ENCODE data around the gene OGFOD2. TPM values are rescaled to one million over a fixed set of nuclear protein-coding genes. Genes with fewer than 3 reads are reported as not detected.
A peak's percentile ranks its signal among the peaks of the same experiment; 100 is the strongest.

OGFOD2 gene
- total RNA-seq, 1 donor from 2014 or later, result 4.5 TPM

DNA sequence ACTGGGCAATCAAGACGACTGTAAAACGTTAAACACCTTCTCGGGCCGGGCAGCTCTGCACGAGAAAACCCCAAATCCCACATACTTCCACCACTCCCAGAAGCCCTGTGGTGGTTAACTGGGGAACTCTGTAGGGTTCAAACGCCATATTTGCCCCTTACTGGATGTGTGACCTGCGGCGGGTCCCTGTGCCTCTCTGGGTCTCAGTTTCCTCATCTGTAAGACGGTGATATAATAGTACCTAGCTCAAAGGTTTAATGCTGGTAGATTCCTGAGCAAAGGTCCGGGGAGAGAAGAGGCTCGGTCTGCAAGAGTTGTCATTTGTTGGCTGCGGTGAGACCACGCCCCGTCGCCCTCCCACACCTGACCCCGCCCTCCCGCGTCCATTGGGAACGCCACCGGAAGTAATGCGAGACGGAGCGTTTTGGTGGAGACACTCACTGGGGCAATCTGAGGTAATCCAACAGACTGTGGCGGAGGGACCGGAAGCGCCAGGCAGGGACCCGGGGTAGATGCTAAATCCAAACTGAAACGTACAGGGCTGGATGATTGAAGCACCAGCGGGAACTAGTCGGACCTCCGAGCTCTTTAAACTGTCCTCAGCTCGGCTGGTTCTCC is 661 bp upstream of the OGFOD2 start:
- DNase-seq (ENCODE audit: low spot score in 2 of 2) (peak; percentile 89 to 93), FAIRE-seq (no peak)

DNA sequence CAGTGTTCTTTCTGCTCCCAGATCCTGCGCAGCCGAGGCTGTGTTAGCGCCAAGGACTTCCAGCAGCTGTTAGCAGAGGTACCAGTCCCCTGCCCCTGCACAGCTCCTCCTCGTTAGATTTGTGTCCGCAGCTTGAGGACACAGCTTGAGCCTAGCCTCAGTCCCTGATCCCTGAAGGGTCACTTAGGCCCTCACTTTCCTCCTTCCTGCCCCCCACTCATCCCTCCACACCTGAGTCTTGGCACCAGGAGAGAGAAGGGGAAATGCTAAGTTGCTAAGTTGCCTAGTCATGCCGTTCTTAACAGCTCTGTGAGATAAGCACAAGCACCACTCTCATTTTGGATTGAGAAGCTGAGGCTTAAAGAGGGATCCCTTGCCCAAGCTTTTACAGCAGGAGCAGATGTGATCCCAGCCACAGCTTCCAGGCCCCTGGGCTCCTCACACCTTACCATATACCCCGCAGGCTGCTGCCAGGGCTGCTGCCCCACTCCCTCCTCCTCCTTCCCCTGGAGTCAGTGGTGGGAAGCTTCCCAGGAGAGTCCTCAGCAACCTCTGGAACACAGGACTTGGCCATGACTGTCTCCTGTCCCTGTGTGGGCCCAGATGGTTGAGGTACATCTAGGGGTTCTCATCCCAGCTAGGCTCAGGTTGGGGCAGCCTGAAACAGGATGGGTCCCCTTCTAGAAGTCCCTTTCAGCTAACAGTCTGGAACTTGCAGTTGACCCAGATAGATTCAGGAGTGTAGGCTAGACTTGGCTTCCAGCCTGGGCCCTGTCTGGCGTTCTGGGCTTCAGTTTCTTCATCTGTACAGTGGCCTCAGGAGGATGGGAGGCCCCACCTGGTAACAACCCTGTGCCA is 975 bp downstream of the OGFOD2 start:
- no peak for FAIRE-seq
- DNase-seq (ENCODE audit: low spot score in 2 of 2), result no peak

DNA sequence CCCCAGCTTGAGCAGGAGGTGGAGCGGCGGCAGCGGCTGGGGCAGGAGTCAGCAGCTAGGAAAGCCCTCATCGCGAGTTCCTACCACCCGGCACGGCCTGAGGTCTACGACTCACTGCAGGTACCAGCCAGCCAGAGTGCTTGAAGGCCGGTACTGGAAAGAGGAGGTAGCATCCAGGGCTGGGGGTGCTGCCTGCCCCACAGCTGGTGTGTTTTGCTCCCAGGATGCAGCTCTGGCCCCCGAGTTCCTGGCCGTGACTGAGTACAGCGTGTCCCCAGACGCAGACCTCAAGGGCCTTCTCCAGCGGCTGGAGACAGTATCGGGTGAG is 1.6 kb downstream of the OGFOD2 start:
- FAIRE-seq, result no peak
- no peak for DNase-seq (ENCODE audit: low spot score in 2 of 2)

DNA sequence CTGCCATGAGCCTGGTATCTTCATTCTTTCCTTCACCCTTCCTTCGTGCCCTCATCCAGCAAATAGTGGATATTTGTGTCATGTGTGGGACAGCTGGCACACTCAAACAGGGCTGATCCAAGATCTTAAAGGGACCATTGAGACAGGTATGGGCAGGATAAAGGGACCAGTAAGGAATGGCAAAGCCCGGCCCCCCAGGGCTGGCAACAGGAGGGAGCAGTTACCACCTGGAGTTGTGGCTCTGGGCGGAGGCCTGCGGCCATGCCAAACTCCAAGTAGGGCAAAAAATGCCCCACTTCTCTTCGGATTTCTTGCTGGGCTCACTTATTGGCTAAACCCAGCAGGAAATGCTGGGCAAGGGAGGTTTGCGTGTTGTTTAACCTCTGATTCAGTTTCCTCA is 2.1 kb downstream of the OGFOD2 start:
- DNase-seq (ENCODE audit: low spot score in 2 of 2) (no peak), FAIRE-seq (no peak)

DNA sequence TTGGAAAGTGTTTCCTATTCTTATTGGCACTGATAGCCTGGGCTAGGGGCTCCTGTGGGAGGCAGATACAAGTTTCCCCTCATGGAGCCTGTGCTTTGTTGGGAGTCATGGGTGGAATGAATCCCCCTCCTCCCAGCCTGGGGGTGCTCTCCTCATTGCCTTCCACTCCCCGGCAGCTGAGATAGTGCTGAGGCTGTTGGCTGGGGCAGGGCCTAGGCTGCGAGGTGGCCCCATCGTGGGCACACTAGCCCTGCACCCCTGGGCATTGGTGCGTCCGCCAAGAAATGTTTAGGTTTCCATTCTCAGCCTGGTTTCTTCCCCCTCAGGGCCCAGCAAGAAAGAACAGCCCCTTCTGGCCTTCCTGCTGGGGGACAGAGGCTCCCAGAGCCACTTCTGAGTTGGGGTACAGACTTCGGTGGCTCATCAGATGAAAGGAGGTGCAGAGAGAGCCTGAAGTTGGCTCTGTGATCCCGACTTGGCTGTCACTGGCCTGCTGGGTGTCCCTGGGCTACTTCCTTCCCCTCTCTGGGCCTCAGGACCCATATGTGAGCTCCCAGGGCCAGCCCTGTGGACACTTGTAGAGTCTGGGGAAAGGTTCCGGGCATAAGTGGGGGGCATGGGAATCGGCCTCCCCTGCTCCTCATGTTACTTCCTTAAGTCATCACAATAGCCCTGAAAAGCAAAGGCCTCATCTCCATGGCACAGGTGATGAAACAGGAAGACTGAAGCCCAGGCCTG is 2.8 kb downstream of the OGFOD2 start:
- no peak for DNase-seq (ENCODE audit: low spot score in 2 of 2)
- FAIRE-seq, result no peak

DNA sequence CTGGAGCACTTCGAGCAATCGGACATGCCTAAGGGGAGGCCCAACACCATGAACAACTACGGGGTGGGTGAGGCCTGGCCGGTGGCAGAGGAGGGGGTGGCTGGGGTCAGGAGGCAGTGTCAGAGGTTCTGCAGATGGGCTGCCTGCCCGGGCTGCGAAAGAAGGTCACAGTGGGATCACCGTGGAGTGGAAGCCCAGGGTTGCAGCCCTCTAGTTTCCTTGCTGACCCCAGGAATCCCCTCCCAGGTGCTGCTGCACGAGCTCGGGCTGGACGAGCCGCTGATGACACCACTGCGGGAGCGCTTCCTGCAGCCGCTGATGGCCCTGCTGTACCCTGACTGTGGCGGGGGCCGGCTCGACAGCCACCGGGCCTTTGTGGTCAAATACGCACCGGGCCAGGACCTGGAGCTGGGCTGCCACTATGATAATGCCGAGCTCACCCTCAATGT is 3.5 kb downstream of the OGFOD2 start:
- DNase-seq (ENCODE audit: low spot score in 2 of 2) (no peak), FAIRE-seq (no peak)

DNA sequence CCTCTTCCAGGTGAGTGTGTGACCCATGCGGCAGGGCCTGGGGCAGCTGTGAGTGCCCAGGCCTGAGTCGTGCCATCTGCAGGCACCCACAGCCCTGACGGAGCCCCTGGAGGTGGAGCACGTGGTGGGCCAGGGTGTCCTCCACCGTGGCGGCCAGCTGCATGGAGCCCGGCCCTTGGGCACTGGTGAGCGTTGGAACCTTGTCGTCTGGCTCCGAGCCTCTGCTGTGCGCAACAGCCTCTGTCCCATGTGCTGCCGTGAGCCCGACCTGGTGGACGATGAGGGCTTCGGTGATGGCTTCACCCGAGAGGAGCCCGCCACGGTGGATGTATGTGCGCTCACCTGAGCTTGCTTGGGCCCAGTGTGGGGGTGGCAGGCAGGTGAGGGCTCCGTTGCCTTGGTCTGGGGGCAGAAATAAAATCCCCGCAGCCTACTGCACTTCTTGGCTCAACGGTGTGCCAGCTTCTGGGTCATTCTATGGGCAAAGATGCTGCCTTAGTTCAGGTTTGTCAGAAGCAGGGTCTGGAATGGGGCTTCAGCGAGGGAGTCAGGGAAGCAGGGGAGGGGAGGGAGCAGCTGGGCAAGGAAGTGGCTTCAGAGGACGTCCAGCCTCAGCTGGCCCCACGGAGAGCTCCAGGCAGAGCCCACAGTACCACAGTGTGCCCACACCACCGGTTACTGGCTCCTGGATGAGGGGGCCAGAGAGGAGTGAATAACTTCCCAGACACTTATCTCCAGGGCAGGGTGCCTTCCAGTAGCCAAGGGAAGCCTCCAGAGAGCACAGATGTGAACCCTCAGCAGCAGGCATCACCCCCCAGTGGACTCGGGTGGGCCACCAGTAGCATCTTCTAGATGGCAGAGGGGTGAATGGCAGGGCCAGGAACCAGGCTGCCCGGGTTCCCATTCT is 4.2 kb downstream of the OGFOD2 start:
- FAIRE-seq (no peak), DNase-seq (ENCODE audit: low spot score in 2 of 2) (no peak)

DNA sequence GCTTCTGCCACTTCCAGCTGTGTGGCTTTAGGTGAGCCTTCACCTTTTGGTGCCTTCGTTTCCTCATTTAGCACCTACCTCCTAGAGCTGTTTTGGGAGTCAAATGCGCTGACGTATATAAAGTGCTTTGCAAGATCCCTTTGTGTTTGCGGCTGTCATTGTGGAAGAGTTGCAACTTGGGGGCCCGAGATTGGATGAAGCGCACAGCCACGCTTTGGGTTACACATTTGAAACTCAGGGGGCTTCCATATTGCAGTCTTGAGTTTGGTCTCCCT is 4.8 kb downstream of the OGFOD2 start:
- FAIRE-seq, result no peak
- no peak for DNase-seq (ENCODE audit: low spot score in 2 of 2)

DNA sequence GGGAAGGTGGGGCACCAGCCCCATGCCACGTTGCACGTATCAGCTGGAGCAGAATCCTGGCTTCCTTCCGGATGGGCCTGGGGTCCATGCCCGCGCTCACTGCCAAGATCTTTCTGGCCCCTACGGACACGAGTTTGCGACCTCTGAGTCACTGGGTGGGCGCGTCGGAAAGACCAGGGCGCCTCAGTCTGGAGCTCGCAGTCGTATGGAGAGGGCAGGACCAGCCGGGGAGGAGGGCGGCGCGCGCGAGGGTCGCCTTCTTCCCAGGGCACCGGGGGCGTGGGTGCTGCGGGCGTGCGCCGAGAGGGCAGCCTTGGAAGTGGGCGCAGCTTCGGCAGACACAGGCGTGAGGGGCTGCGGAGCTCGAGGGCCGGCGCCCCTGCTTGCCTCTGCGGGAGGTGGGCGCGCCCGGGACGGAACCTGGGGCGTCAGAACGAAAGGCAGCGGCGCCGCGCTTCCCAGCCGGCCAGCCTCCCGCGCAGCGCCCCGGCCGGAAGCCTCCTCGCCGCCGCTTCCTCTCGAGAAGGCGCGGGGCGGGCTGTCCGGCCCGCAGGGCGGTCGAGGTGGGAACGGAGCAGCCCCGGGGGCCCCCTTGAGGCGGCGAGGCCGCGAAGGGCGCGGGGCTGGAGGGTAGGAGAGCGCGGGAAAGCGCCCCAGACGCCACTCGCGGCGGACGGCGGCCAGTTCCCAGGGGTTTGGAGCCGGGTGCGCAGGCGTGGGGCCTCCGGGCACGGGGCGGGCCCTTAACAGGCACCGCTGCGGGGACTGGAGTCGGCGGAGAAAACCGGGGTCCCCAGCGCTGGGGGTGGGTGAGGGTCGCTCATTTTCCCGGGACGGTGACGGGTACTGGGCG is 5.4 kb downstream of the OGFOD2 start, which contains the start of gene ARL6IP4:
TSS of gene ARL6IP4 (plus strand) at position 499 of the 853 bp plus-strand sequence. CDS start 459 bp downstream, outside the sequence.
- FAIRE-seq (no peak), DNase-seq (ENCODE audit: low spot score in 2 of 2) (peak; percentile 93 to 94)

DNA sequence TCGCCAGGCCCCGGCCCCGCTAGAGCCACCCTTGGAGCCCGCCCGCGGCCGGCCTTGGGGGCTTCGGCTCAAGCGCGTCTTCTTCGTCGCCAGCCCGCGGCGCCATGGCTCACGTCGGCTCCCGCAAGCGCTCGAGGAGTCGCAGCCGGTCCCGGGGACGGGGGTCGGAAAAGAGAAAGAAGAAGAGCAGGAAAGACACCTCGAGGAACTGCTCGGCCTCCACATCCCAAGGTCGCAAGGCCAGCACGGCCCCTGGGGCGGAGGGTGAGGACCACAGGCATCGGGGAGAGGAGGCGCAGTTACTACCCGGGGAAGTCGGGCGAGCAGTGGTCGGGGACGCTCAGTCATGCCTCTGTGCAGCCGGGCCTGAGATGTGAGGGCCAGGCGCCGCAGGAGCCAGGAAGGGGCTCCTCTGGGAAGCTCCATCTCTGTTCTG is 6.0 kb downstream of the OGFOD2 start:
- DNase-seq (ENCODE audit: low spot score in 2 of 2) (no peak), FAIRE-seq (no peak)

DNA sequence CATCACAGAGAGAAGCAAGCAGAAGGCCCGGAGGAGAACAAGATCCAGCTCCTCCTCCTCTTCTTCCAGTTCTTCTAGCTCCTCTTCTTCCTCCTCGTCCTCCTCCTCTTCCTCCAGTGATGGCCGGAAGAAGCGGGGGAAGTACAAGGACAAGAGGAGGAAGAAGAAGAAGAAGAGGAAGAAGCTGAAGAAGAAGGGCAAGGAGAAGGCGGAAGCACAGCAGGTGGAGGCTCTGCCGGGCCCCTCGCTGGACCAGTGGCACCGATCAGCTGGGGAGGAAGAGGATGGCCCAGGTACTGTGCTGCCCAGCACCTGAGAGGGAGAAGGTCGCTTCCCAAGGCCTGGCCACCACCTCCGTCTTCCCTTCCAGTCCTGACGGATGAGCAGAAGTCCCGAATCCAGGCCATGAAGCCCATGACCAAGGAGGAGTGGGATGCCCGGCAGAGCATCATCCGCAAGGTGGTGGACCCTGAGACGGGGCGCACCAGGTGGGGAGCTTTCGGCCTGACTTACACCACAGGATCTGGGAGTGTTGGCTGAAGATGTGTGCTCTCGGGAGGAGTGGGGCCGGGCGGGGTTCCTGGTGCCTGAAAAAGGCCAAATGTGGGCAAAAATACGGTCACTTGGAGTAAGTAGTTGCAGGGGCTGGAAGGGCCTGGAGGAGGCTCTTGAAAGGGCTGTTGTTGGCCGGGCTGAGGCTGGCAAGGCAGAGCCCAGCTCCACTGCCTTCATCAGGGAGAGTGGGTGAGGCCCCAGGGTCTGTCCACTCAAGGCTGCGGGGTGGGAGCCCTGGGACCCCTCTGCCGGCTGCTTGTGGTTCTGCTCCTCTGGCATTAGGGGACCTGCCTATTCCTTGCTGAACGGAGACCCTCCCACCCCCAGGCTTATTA is 6.8 kb downstream of the OGFOD2 start:
- DNase-seq (ENCODE audit: low spot score in 2 of 2) (no peak), FAIRE-seq (no peak)

DNA sequence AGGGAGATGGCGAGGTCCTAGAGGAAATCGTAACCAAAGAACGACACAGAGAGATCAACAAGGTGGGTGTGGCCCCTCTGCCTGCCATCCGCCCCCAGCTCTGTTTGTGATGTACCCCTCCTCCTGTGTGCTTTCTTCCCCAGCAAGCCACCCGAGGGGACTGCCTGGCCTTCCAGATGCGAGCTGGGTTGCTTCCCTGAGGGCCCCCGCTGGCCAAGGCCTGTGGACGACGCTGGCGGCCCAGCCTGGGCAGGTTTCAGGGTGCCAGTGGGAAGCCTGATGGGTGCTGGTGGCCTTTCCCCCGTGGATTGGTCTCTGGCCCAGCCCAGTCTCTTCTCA is 7.4 kb downstream of the OGFOD2 start:
- FAIRE-seq (no peak), DNase-seq (ENCODE audit: low spot score in 2 of 2) (no peak)

DNA sequence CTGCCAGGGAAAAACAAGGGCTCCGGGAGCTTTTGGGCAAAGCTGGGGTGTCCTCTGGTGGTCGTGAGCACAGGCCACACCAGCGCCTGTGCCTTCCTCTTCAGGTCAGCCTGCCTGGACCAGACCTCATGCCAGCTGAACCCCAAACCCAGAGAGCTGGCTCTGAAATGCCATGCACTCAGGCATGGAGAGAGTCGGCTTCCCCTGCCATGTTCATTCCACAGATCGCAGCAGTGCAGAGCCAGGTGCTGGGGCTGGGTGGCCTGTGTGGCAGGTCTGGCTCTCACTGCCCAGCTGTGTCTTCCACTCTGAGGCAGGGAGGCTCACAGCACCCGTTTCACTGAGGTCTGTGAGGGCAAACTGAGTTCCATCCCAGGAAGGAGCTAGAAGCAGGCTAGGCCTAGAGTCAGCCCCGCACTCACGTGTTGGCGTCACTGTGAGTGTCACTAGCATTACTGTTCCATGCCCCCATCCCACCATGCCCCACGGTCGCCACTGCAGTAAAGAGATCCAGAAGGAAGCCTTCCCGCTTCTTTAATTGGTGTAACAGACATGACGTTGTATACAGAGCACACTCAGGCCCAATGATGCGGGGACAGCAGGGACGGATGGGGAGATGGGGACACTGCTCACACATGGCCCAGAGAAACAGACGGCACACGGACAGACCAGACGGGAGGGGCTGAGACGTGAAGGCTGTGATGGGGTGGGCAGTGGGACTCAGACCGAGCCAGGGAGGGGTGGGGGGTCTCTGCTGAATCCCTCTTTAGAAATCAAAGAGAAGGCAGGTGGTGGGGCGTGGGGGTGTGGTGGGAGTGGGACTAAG is 8.1 kb downstream of the OGFOD2 start:
- FAIRE-seq (no peak), DNase-seq (ENCODE audit: low spot score in 2 of 2) (peak in 1 of 2 donors; percentile 33)

DNA sequence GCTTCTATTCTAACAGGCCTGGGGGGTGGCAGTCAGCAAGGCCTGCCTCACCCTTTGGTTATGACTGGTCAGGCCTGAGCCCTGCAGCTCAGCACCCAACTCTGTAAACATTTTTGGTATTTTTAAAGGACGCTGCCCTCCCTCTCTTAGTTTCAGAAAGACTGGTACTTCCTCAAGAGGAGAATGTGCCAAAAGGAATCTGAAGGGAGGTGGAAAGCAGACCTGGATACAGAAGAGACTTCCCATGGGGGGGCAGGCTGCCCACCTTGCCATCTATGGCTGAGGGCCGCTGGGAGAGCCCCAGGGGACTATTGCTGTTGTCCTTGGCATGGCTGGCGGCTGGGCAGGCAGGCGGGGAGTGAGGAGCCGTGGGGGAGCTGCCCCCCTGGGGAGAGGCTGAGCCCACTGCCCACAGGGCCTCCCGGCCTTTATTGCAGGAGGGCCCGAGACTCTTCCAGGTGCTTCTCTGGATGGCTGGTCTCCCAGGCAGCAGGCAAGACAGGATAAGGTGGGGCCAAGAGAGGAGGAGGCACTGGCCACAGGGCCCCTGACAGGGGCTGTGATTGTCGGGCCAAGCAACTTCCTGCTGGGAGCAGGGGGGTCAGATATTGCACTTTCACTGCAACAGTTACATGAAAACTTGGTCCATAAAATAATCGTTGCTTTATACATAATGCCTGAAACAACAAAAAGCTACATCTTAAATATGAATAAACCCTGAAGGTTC is 8.9 kb downstream of the OGFOD2 start:
- no peak for FAIRE-seq
- DNase-seq (ENCODE audit: low spot score in 2 of 2), result peak in 1 of 2 donors; percentile 33

DNA sequence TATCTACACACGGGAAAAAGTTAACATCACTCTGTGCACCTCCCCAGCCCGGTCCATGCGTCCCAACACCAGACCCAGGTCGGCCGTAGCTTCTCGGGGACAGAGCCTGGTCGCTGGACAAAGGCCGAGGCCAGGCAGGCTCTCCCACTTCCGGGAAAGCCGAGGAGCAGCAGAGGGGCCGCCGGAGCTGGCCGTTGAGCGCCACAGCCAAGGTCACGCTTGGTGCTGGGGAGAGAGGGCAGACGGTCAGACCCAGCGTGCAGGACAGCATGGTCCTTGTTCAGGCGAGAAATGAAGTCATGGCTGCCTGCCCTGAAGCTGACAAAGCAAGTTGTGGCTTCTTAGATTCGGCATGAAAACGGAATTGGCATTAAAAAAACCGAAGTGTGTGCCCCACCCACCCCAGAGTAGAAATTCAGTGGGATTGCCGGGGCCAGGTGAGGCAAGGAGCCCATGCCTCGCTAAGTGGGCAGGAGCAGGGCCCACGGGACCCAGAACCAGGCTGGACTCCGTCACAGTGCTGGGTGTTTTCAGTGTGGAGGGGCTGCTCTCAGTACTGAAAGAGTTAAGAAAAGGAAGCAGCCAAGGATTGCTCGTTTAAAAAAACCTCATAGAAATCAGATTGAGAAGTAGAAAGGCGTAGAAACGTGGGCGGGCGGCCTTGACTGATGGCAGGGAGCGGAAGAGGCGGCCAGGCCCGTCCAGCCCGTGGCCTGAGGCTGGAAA is 9.7 kb downstream of the OGFOD2 start:
- DNase-seq (ENCODE audit: low spot score in 2 of 2), result peak; percentile 49 to 54
- FAIRE-seq, result no peak
